OCI-LY1 (cell line): ENCODE data around the gene GBE1.

Experiments used
- EZH2 ChIP-seq: fragments of 200-600 bp; sonication (generic), shearing (Covaris generic); IDR thresholded peaks from 2 replicates; pipeline ENCODE4 v1.8.0; 2017; ENCODE audit warnings: borderline replicate concordance, mixed run types, mild to moderate bottlenecking, antibody characterized with exemption, low read length, moderate library complexity, mixed read lengths
- TF ChIP-seq, protein P1 (sequence below): fragments of 200-600 bp; sonication (generic), shearing (Covaris generic); IDR thresholded peaks from 2 replicates; pipeline ENCODE4 v1.5.1; 2017; ENCODE audit warnings: mild to moderate bottlenecking, antibody characterized with exemption, low read length, moderate library complexity, mixed read lengths

- TF ChIP-seq, protein P1, sequence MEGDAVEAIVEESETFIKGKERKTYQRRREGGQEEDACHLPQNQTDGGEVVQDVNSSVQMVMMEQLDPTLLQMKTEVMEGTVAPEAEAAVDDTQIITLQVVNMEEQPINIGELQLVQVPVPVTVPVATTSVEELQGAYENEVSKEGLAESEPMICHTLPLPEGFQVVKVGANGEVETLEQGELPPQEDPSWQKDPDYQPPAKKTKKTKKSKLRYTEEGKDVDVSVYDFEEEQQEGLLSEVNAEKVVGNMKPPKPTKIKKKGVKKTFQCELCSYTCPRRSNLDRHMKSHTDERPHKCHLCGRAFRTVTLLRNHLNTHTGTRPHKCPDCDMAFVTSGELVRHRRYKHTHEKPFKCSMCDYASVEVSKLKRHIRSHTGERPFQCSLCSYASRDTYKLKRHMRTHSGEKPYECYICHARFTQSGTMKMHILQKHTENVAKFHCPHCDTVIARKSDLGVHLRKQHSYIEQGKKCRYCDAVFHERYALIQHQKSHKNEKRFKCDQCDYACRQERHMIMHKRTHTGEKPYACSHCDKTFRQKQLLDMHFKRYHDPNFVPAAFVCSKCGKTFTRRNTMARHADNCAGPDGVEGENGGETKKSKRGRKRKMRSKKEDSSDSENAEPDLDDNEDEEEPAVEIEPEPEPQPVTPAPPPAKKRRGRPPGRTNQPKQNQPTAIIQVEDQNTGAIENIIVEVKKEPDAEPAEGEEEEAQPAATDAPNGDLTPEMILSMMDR: no peak
- no peak for TF ChIP-seq EZH2
These were observed 123.0 kb downstream of the GBE1 start for GRCh38 chr3:81638480-81638879.
